HG03095 (cell line): ENCODE measurements around the gene INTS2.
"Not testable (repeated sequence)": the region's sequence is repeated elsewhere in the genome, so short reads cannot be mapped to it uniquely, and the experiment has no call there.

Experiments used
- ATAC-seq: cut with Tn5 transposase; IDR thresholded peaks from one replicate; pipeline ENCODE4 v1.9.1; 2021; ENCODE audit warnings: moderate library complexity; ENCODE audit not compliant: unreplicated experiment

INTS2 gene

DNA sequence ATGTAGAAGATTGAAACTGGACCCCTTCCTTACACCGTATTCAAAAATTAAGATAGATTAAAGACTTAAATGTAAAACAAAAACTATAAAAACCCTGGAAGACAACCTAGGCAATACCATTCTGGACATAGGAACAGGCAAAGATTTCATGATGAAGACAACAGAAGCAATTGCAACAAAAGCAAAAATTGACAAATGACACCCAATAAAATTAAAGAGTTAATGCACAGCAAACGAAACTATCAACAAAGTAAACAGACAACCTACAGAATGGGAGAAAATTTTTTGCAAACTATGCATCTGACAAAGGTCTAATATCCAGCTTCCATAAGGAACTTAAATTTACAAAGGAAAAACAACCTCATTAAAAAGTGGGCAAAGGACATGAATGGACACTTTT, 101.6 kb downstream of the INTS2 start:
- ATAC-seq: not testable (repeated sequence)

DNA sequence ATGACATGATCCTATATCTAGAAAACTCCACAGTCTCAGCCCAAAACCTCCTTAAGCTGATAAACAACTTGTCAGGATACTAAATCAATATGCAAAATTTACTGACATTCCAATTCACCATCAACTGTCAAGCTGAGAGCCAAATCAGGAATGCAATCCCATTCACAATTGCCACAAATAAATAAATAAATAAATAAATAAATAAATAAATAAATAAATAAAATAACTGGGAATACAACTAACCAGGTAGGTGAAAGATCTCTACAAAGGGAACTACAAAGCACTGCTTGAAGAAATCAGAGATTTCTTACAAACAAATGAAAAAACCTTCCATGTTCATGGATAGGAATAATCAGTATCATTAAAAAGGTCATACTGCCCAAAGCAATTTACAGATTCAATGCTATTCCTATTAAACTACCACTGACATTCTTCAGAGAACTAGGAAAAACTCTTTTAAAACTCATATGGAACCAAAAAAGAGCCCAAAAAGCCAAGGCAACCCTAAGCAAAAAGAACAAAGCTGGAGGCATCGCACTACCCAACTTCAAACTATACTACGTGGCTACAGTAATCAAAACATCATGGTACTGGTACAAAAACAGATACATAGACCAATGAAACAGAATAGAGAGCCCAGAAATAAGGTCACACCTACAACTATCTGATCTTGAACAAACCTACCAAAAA, 102.2 kb downstream of the INTS2 start:
- no peak for ATAC-seq

DNA sequence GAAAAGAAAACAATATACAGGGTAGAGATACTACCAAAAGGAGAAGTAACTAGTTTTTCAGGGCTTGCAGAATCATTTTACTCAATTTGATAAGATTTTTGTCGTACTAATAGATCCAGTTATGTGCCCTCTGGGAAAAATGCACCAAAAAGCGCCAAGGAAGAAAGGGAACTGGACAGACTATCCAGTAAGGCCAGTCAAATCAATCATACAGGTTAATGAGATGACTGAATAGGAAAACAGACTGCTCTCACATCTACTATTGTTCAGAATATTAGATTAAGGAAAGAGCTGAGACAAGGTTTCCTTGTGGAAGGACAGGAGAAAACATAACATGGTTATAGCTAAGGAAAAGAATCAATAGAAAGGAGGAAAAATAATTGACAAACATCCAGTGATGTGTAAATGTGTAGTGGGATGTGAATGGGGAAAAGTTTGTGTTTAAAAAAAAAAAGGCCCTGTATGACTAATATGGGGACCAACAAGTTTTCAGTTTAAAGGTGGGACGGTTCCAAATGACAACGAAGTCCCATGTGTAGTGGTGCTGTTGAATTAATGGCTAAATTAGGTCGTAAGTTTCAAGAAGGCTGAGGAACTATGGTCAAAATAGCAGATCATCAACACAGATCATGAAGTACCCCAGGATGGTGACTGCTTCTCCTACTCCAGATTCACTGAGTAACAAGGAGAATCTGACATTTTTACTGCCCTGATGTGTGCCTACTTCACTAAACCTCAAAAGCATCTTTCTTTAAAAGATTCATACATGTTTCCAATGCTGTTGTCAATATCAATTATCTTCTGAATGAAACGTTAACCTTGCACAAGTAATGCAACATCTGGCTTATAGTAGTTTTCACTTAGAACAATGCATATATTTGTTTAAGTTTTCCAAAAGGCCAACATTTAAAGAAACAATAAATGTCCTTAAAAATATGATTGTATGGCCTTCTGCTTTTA, 105.2 kb downstream of the INTS2 start:
- no peak for ATAC-seq

DNA sequence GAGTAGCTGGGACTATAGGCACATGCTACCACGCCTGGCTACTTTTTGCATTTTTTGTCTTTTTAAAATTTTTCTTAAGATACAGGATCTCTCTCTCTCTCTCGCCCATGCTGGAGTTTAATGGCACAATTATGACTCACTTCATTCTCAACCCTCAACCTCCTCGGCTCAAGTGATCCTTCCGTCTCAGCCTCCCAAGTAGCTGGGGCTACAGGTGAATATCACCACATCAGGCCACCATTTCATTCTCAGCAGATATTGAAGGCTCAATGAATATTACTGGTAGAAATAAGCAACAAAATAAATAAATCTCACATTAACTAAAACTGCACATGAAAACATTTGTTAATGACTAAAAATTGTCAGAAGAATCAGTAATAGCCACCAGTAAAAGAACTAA, 106.1 kb downstream of the INTS2 start:
- no peak for ATAC-seq

DNA sequence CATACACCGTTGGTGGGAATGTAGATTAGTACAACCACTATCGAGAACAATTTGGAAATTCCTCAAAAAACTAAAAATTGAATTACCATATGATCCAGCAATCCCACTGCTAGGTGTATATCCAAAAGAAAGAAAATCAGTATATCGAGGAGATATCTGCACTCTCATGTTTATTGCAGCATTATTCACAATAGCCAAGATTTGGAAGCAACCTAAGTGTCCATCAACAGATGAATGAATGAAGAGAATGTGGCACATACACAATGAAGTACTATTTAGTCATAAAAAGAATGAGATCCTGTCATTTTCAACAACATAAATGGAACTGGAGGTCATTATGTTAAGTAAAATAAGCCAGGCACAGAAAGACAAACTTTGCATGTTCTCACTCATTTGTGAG, 108.5 kb downstream of the INTS2 start:
- not testable (repeated sequence) for ATAC-seq

DNA sequence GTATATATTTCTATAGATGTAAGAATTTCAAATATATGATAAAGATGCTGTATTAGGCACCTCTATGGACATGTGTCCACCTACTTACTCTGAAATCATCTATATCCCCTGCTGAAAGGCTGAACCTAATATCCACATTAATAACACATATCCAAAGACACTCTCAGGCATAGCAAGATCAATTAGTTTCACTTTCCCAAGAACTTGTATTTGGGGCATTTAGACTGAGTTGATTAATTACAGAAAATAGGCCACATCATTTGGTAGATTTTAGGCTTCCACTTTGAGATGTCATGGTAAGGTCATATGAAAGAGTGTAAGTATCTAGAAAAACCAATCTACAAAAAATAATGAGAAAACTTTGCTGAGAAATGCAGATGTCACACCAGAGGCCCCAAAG, 109.6 kb downstream of the INTS2 start:
- ATAC-seq: no peak

DNA sequence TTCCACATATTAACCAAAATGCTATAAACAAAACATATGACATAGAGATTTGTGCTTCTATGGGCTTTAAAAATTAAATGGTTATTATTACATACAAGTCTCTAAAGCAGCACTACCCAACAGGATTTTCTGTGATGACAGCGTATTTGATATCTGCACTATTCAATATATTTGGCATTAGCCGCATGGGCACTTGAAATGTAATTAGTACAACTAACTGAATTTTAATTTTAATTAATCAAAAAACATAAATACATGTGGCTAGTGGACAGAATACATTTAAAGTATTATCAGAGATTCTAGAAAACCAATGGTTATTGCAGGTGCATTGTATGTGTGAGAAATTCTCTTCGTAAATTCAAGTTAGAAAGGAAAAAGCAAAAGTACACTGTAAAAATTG, 110.3 kb downstream of the INTS2 start:
- no peak for ATAC-seq

DNA sequence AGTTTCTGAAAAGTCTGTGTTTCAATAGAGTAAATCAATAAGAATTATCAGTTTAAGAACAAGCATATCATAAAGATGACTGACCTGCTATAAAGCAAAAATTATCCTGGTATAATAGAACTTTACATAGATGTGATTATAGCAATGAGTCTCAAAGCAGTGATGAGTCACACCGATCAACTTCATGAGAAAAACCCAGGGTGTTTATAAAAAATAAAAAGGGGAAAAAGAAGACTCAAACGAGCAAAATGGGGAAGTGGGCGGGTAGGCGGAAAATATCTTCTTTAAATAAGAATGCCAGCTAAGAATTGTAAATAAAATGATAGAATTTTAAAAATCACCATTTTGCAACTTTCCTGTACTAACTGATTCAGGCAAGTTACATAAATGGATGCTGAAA, 111.2 kb downstream of the INTS2 start:
- ATAC-seq: no peak

DNA sequence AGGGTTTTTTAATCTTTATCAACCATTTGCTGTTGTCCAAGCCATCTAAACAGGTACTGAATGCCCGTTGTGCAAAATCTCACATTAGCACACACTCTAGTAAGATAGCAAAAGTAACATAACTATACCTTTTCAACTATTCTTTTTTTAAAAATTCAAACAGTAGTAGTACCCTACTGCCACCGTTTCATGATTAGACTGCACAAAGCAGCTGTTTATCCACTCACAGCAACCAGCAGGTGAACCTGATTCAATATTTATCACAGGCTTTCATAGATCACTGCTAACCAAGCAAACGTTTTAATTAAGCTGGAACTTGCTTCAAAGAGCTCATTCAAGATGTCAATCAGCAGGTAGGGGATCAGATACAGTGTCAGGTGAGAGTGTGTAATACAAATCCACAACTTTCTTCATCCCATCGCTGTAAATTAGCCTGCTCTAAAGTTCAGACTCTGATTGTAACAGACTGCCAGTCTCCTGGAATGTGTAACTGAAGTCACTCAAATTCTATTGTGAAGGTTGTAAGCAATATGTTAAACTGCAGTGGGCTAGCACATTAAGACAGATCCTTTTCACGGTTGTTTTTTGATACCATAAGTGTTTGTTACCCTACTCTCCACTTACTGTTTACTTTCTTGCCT, 111.8 kb downstream of the INTS2 start:
- no peak for ATAC-seq
